Measurements from ENCODE around the gene PRRC2B.
"Not testable (repeated sequence)": the region's sequence is repeated elsewhere in the genome, so short reads cannot be mapped to it uniquely, and the experiment has no call there.

The PRRC2B gene

DNA sequence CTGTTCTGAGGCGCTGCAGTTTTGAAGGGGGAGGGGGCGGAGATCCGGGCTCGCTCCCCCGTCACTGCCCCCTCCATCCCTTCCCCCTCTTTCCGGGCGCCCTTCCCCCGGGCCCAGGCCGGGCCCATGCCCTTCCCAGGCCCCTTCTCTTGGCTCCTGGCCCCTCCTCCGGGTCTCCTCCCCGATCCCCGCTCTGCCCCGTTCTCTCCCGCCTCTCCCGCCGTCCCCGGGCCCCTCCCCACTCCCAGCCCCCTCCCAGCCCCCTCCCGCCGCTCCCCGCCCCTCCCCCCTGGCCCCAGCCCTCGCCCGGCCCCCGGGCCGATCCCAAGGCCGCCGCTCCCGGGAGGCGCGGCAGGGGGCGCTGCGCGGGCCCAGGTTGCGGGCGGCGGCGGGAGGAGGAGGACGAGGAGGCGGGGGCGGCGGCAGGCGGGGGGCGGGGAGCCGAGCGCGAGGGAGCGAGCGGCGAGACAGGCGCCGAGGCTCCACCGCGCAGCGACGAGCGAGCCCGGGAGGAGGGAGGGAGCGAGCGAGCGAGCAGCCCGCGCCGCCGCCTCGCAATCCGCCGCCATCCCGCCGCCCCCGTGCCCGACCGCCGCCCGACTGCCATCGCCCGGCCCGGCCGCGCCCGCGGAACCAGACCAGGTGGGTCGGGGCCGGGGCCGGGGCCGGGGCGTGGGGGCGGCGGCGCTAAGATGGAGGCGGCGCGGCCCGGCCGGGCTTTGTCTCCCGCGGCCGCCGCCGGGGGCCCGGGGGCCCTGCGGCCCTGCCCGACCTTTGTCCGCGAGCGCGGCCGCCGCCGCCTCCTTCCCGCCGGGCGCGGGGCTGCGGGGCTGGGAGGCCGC, at the start of gene PRRC2B:
Gene PRRC2B, plus strand, starts transcription at position 465 of the 842 bp plus-strand sequence. CDS start 36,059 bp downstream, outside the sequence.
- DNase-seq (ENCODE audit: low read depth): no peak

GRCh38 chr9:131344931-131345535, 48.9 kb upstream of the PRRC2B start:
- not testable (repeated sequence) for DNase-seq (ENCODE audit: low read depth)

- no peak for DNase-seq (ENCODE audit: low read depth)
Measured at GRCh38 chr9:131346559-131346958, 47.3 kb upstream of the PRRC2B start.

DNA sequence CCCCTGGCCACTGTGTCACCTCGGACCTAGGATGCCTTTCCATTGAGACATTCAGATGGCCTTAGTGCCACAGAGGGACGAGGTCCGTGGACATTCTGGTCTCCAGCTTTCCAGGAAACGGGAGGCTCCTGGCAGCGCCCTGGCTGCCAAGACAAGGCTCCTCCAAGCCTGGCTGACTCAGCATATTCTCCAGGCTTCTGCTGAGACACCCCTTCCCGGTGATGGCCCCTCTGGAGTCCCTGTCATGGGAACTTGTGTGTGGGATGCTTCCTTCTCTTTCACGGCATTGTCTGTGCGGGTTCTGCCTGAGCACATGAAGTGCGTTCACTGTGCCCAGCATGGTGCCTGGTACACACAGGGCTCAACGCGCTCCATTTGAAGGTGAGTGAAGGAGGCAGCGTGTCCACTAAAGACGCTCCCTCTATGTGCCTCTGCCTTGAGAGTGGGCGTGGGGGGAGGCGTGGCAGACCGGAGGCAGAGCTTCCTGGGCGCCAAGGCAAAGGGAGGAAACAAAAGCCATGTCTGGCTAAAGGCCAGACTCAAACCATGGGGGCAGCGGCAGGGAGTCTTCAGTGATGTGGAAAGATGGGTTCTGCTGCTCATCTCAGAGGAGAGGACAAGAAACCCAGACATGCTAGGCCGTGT, 46.4 kb upstream of the PRRC2B start:
- no peak for DNase-seq (ENCODE audit: low read depth)

DNA sequence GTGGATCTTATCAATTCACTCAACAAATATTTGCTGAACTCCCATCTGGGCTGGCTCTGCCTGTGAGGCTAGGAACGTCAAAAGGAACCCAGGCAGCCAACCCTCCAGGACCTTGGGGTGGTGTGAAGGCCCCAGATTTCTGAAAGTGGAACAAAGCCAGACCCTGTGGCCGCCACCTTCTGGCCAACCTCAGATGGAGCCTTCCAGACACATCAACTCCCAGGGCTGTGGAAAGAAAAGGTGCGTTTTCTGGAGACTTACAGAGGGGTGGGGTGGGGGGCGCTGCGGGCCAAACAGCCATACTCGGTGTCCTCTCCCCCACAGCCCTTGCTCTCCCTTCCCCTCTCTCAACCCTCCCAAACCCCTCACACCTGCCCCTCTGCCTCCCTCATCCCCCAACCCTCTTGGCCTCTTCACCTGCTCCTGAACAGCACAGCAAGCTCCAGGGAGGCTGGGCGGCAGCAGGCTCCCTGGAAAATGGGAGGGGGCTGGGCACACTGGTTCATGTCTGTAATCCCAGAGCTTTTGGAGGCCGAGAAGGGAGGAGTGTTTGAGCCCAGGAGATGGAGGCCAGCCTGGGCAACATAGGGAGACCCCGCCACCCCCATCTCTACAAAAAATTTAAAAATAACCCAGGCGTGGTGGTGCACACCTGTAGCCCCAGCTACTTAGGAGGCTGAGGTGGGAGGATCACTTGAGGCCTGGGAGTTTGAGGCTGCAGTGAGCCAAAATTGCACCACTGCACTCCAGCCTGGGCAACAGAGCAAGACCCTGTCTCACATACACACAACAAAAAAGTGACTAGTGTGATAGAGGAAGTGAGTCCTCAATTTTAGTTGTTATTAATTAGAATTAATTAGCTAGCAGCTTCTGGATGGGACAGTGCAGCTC, 45.0 kb upstream of the PRRC2B start:
- no peak for DNase-seq (ENCODE audit: low read depth)

- no peak for DNase-seq (ENCODE audit: low read depth)
Measured at GRCh38 chr9:131349522-131349880, 44.4 kb upstream of the PRRC2B start.

GRCh38 chr9:131349881-131350563, 43.9 kb upstream of the PRRC2B start:
- DNase-seq (ENCODE audit: low read depth): no peak

DNA sequence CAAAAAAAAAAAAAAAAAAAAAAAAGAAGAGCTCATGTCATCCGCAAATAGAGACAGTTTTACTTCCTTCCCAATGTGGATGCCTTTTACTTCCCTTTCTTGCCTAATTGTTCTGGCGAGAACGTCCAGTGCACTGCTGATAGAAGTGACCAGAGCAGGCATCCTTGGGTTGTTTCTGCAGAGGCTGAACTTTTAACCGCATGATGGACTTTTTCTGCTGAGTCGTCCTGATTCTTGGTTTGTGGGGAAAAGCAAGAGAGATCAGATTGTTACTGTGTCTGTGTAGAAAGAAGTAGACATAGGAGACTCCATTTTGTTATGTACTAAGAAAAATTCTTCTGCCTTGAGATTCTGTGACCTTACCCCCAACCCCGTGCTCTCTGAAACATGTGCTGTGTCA, 37.4 kb upstream of the PRRC2B start:
- not testable (repeated sequence) for DNase-seq (ENCODE audit: low read depth)

GRCh38 chr9:131358556-131358955, 35.3 kb upstream of the PRRC2B start:
- DNase-seq (ENCODE audit: low read depth): no peak

DNA sequence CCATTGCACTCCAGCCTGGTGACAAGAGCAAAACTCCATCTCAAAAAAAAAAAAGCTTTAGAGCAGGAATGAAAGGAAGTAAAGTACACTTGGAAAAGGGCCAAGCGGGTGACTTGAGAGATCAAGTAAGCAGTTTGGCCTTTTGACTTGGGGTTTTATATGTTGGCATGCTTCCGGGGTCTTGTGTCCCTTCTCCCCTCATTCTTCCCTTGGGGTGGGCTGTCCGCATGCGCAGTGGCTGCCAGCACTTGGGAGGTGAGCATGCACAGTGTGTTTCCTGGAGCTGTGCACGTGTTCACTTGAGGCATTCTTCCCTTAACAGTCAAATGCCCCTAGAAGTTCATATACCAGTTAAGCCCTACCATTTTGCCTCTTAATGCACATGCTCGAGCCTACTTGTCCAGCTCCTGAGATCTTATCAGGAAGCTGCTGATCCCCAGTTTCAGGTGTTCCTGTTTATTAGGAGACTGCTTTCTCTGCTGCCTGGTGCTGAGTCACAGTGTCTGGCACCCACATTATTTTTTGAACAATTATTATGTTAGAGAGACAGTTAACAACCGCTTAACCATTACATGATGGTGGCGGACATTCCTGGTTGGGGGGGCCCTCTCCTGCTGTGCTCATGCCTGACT, 32.6 kb upstream of the PRRC2B start:
- no peak for DNase-seq (ENCODE audit: low read depth)

DNA sequence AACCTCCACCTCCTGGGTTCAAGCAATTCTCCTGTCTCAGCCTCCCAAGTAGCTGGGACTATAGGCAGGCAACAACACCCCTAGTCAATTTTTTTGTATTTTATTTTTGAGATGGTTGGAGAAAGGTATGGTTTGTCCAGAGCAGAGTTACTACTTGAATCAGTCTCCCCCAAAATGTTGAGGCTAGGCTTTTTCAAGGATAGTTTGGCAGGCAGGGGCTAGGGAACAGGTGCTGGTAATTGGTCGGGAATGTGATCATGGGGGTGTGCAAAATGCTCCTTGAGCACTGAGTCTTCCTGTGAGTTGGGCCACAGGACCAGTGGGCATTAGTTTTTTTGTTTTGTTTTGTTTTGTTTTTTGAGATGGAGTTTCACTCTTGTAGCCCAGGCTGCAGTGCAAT, 28.3 kb upstream of the PRRC2B start:
- DNase-seq (ENCODE audit: low read depth): no peak

DNA sequence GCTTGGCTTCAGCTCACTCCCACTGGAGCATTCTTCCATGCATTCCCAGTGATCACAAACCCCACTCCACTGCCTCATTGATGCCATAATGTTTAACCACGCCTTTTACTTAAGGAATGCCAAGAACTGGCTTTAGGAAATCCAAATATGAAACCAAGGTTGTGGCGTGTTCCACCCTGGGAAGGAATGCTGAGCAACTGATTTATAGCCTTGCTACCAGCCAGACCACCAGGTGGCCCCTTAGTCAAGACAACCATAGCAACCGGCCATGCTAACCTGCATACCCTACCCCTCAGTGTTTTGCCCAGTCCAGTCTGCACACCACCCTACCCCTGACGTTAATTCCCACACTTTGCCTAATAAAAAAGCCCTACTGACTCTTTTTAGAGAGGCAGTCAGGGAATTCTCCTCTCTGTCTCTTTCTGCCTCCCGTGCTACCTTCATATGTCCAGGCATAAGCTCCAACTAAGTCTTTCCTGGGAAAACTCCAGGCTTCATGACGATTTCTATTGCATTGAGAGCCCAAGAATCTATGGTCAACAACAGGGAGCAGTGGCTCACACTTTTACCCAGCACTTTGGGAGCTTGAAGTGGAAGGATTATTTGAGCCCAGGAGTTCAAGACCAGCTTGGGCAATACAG, 27.0 kb upstream of the PRRC2B start:
- DNase-seq (ENCODE audit: low read depth): no peak

- no peak for DNase-seq (ENCODE audit: low read depth)
Measured at GRCh38 chr9:131367450-131367849, 26.4 kb upstream of the PRRC2B start.

DNA sequence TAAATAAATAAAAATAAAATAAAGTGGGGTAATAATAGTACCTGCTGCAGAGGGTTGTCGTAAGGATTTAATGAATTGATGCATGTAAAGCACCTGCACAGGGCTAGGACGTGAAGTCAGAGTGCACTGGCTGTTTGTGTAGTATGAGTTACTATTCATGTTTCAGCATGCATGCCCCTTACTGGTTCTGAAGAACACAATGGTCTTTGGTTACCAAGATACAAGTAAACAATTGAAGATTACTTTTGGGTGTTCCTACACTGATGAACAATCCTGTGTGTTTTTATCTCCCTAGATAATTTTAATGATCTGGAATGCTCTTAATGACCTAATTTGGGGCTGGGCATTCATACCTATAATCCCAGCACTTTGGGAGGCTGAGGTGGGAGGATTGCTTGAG, 23.2 kb upstream of the PRRC2B start:
- no peak for DNase-seq (ENCODE audit: low read depth)

DNA sequence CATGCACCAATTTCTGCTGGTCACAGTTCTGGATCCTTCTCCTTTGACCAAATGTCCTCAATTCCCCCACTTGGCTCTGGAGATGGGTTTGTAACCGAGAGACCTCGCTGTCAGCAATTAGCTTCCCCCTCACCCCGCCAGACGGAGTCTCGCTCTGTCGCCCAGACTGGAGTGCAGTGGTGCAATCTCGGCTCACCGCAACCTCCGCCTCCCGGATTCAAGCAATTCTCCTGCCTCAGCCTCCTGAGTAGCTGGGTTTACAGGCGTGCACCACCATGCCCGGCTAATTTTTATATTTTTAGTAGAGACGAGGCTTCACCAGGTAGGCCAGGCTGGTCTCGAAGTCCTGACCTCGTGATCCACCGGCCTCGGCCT, 21.3 kb upstream of the PRRC2B start:
- not testable (repeated sequence) for DNase-seq (ENCODE audit: low read depth)

- DNase-seq (ENCODE audit: low read depth): not testable (repeated sequence)
Measured at GRCh38 chr9:131374638-131375037, 19.2 kb upstream of the PRRC2B start.

DNA sequence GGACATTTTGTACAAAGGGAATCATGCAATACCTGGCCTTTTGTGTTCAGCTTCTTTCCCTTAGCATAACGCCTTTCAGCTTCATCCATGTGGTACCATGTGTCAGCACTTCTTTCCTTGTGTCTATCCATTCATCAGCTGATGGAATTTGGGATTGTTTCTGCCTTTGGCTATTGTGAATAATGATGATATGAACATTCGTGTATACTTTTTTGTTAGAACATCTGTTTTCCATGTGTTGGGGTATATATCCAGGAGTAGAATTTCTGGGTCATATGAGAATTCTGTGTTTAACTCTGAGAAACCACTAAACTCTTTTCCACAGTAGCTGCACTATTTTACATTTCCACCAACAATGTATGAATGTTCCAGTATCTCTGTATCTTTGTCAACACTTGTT, 14.8 kb upstream of the PRRC2B start:
- DNase-seq (ENCODE audit: low read depth): no peak

GRCh38 chr9:131382850-131383729, 10.8 kb upstream of the PRRC2B start:
- DNase-seq (ENCODE audit: low read depth): no peak

DNA sequence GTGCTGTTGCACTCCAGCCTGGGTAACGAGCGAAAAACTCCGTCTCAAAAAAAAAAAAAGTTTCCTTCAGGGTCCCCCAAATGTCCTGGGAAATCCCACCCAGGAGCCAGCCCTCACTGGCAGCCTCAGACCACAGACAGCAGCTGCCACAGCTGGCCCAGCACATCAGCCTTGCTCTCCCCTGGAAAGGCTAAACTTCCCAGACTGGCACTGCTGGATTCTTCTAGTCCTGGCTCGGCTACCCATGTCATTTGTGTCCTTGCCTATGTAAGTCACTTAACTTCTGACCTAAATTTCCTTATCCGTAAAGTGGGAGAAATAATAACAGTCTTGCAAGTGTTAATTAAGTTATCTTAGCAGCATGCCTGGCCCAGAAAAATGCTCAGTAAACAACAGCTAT, 8.6 kb upstream of the PRRC2B start:
- no peak for DNase-seq (ENCODE audit: low read depth)

DNA sequence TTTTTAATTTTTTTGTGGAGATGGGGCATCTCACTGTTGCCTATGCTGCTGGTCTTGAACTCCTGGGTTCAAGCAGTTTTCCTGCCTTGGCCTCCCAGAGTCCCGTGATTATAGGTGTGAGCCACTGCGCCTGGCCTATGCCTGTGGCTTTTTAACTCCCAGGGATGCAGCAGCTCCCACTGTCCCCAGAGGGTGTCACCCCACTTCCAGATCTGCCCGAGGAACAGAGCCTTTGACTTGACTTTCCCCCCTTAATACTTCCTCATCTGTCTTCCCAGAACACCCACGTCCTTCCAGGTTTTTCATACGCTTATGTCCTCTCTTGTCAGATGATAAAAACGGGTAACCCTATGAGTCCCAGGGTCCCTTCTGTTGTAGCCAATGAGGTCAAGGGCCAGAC, 7.6 kb upstream of the PRRC2B start:
- no peak for DNase-seq (ENCODE audit: low read depth)
